ENCODE measurements around the gene NRG3.
A peak's percentile ranks its signal among the peaks of the same experiment; 100 is the strongest.
"Not testable (repeated sequence)": the region's sequence is repeated elsewhere in the genome, so short reads cannot be mapped to it uniquely, and the experiment has no call there.

NRG3 gene

GRCh38 chr10:82969405-82969804 is 1094.4 kb downstream of the NRG3 start:
- no peak for DNase-seq (ENCODE audit: low read depth, low spot score)

DNA sequence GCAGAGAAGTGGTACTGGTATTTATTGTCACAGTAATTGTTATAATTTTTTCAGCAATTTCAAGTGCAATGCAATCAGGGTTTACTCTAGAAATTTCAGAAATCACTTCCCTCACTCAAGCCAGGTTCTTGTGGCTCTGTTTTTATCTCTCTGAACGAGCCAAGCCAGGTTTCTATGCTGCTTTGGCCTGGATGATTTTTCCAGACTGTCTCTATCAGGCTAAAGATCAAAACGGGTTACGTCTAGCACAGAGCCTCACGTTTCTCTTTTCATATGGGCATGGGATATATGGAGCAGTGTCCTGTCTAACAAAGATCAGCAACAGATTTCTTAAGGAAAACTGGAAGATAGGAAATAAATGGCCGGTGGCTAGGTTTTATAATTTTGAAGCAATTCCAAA is 1105.3 kb downstream of the NRG3 start:
- DNase-seq (ENCODE audit: low read depth, low spot score) = no peak

GRCh38 chr10:82981137-82981723 is 1106.2 kb downstream of the NRG3 start:
- peak; percentile 53 for DNase-seq (ENCODE audit: low read depth, low spot score)

GRCh38 chr10:82982110-82982608 is 1107.2 kb downstream of the NRG3 start:
- DNase-seq (ENCODE audit: low read depth, low spot score) = peak; percentile 24

- no peak for DNase-seq (ENCODE audit: low read depth, low spot score)
These were observed 1111.2 kb downstream of the NRG3 start for GRCh38 chr10:82986216-82986615.

DNA sequence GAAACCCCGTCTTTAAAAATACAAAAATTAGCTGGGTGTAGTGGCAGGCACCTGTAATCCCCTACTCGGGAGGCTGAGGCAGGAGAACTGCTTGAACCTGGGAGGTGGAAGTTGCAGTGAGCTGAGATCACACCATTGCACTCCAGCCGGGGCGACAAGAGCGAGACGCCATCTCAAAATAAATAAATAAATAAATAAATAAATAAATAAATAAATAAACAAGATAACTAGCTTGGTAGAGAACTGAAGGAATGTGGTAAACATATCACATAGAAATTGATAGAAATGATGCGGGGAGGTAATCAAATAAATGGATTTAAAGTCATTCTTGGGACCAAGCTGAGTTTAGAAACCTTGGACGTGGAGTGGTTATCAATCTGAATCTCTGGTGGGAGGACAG is 1131.5 kb downstream of the NRG3 start:
- not testable (repeated sequence) for DNase-seq (ENCODE audit: low read depth, low spot score)

GRCh38 chr10:83007510-83007909 is 1132.5 kb downstream of the NRG3 start:
- no peak for DNase-seq (ENCODE audit: low read depth, low spot score)

- no peak for DNase-seq (ENCODE audit: low read depth, low spot score)
These were observed 1137.9 kb downstream of the NRG3 start for GRCh38 chr10:83012866-83013265.

DNA sequence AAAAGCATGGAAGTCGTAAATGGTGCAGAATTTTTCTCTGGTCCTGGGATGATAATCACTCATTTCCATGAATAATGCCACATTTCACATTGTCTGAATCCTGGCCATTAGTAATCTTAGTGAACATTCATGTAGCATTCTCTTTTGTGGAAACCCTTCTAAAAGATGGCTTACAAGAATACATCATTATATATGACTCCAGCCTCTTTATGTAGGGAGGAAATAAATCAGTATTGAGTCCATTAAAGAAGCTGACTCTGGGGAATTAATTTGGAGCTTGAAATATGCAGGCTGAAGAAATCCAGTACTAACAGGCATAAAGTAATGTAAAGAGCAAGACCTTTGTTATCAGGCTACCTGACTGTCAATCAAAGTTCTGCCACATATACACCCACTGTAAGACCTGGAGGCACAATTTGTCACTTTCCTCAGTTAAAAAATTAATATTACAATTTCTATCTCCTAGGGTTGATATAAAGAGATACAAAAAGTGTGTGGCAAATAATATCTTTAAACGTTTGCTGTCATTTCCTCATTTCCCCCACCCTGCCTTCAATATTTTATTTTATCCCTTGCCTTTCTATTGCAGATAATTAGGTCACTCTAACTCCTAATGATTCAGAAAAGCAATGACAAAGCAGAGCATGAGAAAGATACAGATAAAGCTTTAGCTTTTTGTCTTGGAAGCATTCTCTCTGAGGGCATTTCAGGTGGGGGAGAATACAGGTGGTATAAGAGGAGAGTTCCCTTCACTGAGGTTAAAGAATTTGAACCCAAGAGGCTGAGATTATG is 1142.3 kb downstream of the NRG3 start:
- DNase-seq (ENCODE audit: low read depth, low spot score) = no peak

- DNase-seq (ENCODE audit: low read depth, low spot score) = no peak
These were observed 1148.7 kb downstream of the NRG3 start for GRCh38 chr10:83023662-83024061.

Data from brain pericyte (primary cell).